Glutamatergic neuron (in vitro differentiated cells): ENCODE data around the gene SRRM1. TPM values are rescaled to one million over a fixed set of nuclear protein-coding genes. Genes with fewer than 3 reads are reported as not detected.

Experiments used
- DNase-seq: peaks from one replicate; pipeline ENCODE4 v3.0.0; 2022
- H3K27ac Mint-ChIP-seq: one replicate; pipeline ENCODE4 v1.8.0; 2020; ENCODE audit warnings: mild to moderate bottlenecking, mixed read lengths, inconsistent platforms; ENCODE audit not compliant: unreplicated experiment
- H3K27me3 Mint-ChIP-seq: one replicate; pipeline ENCODE4 v1.8.0; 2020; ENCODE audit warnings: mild to moderate bottlenecking, moderate library complexity, mixed read lengths, inconsistent platforms; ENCODE audit not compliant: unreplicated experiment
- H3K36me3 Mint-ChIP-seq: one replicate; pipeline ENCODE4 v1.8.0; 2020; ENCODE audit warnings: mild to moderate bottlenecking, mixed read lengths, inconsistent platforms; ENCODE audit not compliant: unreplicated experiment
- H3K4me1 Mint-ChIP-seq: one replicate; pipeline ENCODE4 v1.8.0; 2020; ENCODE audit warnings: mild to moderate bottlenecking, low read depth, mixed read lengths, inconsistent platforms; ENCODE audit not compliant: unreplicated experiment
- H3K4me3 Mint-ChIP-seq: one replicate; pipeline ENCODE4 v1.8.0; 2020; ENCODE audit warnings: mild to moderate bottlenecking, mixed read lengths, inconsistent platforms; ENCODE audit not compliant: unreplicated experiment
- H3K9me3 Mint-ChIP-seq: one replicate; pipeline ENCODE4 v1.8.0; 2020; ENCODE audit warnings: mild to moderate bottlenecking, moderate library complexity, mixed read lengths, inconsistent platforms; ENCODE audit not compliant: unreplicated experiment
- total RNA-seq: library from RNA; stranded (reverse); fragmentation: NEBNext Ultra II Directional; extraction: Animal tissue kit (Norgen Biotek cat#: 25700); gene quantifications from one replicate; pipeline ENCODE4 v1.2.1, GENCODE V29; 2021; ENCODE audit not compliant: unreplicated experiment
- TF ChIP-seq, protein P1 (sequence below): fragments of 200-600 bp; sonication (generic); IDR thresholded peaks from one replicate; pipeline ENCODE4 v1.5.0; 2021; ENCODE audit not compliant: partially characterized antibody, unreplicated experiment

SRRM1 gene
- total RNA-seq, 1 donor from 2014 or later: 113 TPM

DNA sequence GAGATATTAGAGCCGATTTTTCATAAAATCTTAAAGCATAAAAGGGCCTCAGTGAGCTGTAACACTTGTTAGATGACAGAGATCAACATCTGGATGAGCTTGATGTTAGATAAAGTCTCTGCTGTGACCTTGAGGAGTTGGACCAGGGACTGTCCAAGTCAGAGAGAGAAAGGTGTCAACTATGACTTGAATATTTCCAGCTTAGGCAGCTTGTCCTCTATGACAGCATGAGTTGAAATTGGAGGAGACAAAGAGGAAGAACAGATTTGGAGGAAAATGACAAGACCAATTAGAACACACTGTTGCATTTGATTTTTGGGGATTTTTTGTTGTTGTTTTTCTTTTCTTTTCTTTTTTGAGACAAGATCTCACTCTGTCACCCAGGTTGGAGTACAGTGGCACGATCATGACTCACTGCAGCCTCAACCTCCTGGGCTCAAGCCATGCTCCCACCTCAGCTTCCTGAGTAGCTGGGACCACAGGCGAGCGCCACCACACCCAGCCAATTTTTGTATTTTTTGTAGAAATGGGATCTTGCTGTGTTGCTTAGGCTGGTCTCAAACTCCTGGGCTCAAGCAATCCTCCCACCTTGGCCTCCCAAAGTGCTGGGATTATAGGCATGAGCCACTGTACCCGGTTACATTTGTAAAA lies 66.8 kb downstream of the SRRM1 start:
- DNase-seq: no peak
- Mint-ChIP-seq H3K27ac (no peak overlapping the region), H3K4me3 (no peak overlapping the region), H3K36me3 (no peaks in the 10 kb centered on the region), H3K27me3 (peaks cover 1% of the 10 kb centered on the region), H3K4me1 (no peaks in the 10 kb centered on the region), H3K9me3 (no peaks in the 10 kb centered on the region)
- TF ChIP-seq, protein P1, sequence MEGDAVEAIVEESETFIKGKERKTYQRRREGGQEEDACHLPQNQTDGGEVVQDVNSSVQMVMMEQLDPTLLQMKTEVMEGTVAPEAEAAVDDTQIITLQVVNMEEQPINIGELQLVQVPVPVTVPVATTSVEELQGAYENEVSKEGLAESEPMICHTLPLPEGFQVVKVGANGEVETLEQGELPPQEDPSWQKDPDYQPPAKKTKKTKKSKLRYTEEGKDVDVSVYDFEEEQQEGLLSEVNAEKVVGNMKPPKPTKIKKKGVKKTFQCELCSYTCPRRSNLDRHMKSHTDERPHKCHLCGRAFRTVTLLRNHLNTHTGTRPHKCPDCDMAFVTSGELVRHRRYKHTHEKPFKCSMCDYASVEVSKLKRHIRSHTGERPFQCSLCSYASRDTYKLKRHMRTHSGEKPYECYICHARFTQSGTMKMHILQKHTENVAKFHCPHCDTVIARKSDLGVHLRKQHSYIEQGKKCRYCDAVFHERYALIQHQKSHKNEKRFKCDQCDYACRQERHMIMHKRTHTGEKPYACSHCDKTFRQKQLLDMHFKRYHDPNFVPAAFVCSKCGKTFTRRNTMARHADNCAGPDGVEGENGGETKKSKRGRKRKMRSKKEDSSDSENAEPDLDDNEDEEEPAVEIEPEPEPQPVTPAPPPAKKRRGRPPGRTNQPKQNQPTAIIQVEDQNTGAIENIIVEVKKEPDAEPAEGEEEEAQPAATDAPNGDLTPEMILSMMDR: no peak

DNA sequence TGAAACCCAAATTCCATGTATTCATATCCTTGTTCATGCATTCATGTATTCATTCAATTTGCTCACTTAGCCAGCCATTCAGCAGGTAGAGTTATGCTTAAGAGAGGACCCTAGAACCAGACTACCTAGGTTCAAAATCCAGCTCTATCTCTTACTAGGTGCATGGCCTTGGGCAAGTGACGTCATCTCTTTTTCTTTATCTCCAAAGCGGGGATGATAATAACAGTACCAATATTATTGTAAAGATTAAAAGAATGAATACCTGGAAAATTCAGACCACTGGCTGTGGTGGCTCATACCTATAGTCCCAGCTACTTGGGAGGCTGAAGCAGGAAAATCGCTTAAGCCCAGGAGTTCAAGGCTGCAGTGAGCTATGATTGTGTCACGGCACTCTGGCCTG lies 68.2 kb downstream of the SRRM1 start:
- no peak for DNase-seq
- TF ChIP-seq, protein P1: no peak
- Mint-ChIP-seq H3K9me3 (no peaks in the 10 kb centered on the region), H3K27ac (no peak overlapping the region), H3K4me1 (no peaks in the 10 kb centered on the region), H3K4me3 (no peak overlapping the region), H3K27me3 (peaks cover 1% of the 10 kb centered on the region), H3K36me3 (no peaks in the 10 kb centered on the region)

DNA sequence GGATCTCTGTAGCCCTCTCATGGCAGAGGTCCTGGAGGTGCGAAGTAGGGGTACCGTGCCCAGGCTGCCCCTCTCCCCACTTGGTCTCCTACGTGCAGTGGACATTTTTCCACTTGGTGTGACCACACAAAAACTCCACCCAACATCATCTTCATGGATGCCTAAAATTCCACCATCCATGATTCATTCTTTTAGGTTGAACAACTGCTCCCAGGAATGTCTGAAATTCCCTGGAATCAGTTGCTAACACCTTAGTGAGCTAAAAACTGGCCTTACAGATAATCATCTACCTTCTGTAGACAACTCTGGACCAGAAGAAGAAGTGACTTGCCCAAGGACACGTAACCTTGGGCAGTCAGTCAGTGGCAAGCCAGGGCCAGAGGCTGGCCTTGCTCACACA lies 70.1 kb downstream of the SRRM1 start:
- DNase-seq: no peak
- no peaks in the 10 kb centered on the region for H3K9me3 Mint-ChIP-seq
- no peak overlapping the region for H3K27ac Mint-ChIP-seq
- no peak overlapping the region for H3K4me3 Mint-ChIP-seq
- TF ChIP-seq, protein P1: no peak
- no peaks in the 10 kb centered on the region for H3K27me3 Mint-ChIP-seq
- no peaks in the 10 kb centered on the region for H3K36me3 Mint-ChIP-seq
- no peaks in the 10 kb centered on the region for H3K4me1 Mint-ChIP-seq

DNA sequence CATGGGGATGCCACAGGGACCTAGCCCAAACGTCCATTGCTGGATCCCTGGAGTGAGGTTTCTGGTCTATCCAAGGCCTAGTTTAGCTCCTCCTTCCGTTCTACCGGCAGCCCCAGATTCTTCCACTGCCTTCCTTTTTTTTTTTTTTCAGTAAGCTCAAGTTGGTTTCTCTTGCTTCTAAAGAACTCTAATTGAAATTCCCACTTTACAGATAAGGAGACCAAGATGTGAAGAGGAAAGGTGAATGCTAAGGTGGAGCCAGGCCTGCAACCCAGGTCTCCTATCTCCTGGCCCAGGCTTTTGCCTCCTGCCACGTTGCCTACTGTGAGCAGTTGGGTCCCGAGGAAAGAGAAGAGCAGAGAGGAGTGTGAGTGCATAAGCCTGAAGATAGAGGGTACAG lies 70.6 kb downstream of the SRRM1 start:
- TF ChIP-seq, protein P1: no peak
- no peak for DNase-seq
- no peaks in the 10 kb centered on the region for H3K4me1 Mint-ChIP-seq
- H3K4me3 Mint-ChIP-seq: no peak overlapping the region
- no peak overlapping the region for H3K27ac Mint-ChIP-seq
- H3K36me3 Mint-ChIP-seq: no peaks in the 10 kb centered on the region
- H3K27me3 Mint-ChIP-seq: no peaks in the 10 kb centered on the region
- H3K9me3 Mint-ChIP-seq: no peaks in the 10 kb centered on the region

DNA sequence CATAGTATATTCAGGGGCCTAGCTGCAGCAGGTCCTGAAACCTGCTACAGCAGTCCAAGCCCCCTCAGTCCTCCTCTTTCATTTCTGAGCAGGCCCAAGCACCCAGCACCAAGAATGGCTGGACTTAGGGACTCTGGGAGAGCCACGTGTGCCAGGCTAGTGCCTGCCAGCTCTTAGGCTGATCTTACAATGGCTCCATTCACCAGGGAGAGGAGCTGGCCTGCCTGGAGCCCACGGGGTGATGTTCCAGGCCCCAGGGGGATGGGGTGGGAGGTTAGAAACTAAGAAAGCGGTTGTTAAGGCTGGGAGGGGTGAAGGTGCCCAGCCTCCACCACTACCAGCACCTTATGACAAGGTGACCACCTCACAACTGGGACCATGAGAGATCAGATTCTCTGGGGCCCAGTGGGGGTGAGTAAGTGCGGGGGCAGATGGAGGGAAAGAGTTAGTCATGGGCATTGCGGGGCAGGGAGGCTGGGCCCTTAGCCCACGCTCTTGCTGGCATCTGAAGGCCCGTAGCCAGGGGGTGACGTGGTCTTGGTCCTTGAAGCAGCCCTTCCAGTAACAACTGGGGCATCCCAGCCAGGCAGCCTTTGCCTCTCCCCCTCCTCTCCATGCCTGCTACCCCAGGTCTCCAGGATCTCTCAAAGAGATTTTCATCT lies 71.9 kb downstream of the SRRM1 start:
- H3K4me3 Mint-ChIP-seq: no peak overlapping the region
- no peaks in the 10 kb centered on the region for H3K27me3 Mint-ChIP-seq
- TF ChIP-seq, protein P1: no peak
- no peak for DNase-seq
- H3K4me1 Mint-ChIP-seq: no peaks in the 10 kb centered on the region
- H3K36me3 Mint-ChIP-seq: no peaks in the 10 kb centered on the region
- H3K9me3 Mint-ChIP-seq: no peaks in the 10 kb centered on the region
- H3K27ac Mint-ChIP-seq: no peak overlapping the region
